HCT116 (cell line): Measurements from ENCODE around the gene DOK5. TPM values are rescaled to one million over a fixed set of nuclear protein-coding genes. Genes with fewer than 3 reads are reported as not detected.

Experiments
- ATAC-seq: fragments of 200-7000 bp; cut with Tn5 transposase; 2 replicates; pipeline ENCODE4 v1.9.1; 2020; ENCODE audit warnings: mild to moderate bottlenecking, moderate library complexity
- BruUV-seq: library from RNA; stranded (reverse); fragments of 400-500 nt; replicated peaks from 2 replicates; lab custom pipeline; 2021; lab: Mats Ljungman, UMichigan
- CTCF ChIA-PET: fragments of 300-600 bp; sonication (Branson Sonifier 250); formaldehyde crosslinking; loops from one replicate; lab custom pipeline; 2021; ENCODE audit warnings: antibody characterized with exemption; lab: Charles Lee
- POLR2A ChIA-PET: fragments of 300-600, 350-600 bp; sonication (Branson Sonifier 250); formaldehyde crosslinking; loops from one replicate; lab custom pipeline; 2021; ENCODE audit warnings: antibody characterized with exemption; lab: Charles Lee
- RAD21 ChIA-PET, 2 experiments: fragments of 300-600 bp; sonication (Branson Sonifier 250); formaldehyde crosslinking; loops; one replicate each; lab custom pipeline; 2023; ENCODE audit warnings: low total read pairs in 2 of 2; ENCODE audit not compliant: uncharacterized antibody in 2 of 2, unreplicated experiment in 2 of 2, low non-redundant PET in 1 of 2; lab: Charles Lee
- DNase-seq: peaks from one replicate; pipeline ENCODE4 v3.0.0-alpha.2; 2010; ENCODE audit warnings: low read depth, low spot score
- H2AFZ ChIP-seq: fragments of 200-600 bp; shearing (Covaris generic), sonication (generic); 2 replicates; pipeline ENCODE4 v1.6.1; 2017; ENCODE audit warnings: low read depth, mixed run types, mixed read lengths, antibody characterized with exemption, low read length; ENCODE audit not compliant: poor library complexity, severe bottlenecking
- H3K27ac ChIP-seq: 2 replicates; pipeline ENCODE4 v1.5.1; 2012; ENCODE audit warnings: low read depth, low read length
- H3K27me3 ChIP-seq: fragments of 200-600 bp; sonication (generic); 2 replicates; pipeline ENCODE4 v1.6.1; 2016; ENCODE audit warnings: mixed run types, low read length, mixed read lengths; ENCODE audit not compliant: insufficient read depth
- H3K36me3 ChIP-seq, 2 experiments: fragments of 200-500 bp in 1 of 2; fragments of 200-600 bp in 1 of 2; sonication (Bioruptor generic) in 1 of 2; sonication (generic) in 1 of 2; 2 replicates each; pipeline versions ENCODE4 v1.5.1 to v1.6.1; 2014 to 2016; ENCODE audit warnings: low read length in 2 of 2, inconsistent platforms in 1 of 2, mixed read lengths in 1 of 2, mixed run types in 1 of 2; ENCODE audit not compliant: insufficient read depth in 2 of 2, control insufficient read depth in 1 of 2
- H3K4me1 ChIP-seq, 2 experiments: fragments of 200-600 bp in 1 of 2; sonication (generic) in 1 of 2; 2 replicates each; pipeline versions ENCODE4 v1.5.1 to v1.6.1; 2012 to 2017; ENCODE audit warnings: low read length in 2 of 2, inconsistent platforms in 1 of 2, mild to moderate bottlenecking in 1 of 2, mixed read lengths in 1 of 2, mixed run types in 1 of 2, moderate library complexity in 1 of 2; ENCODE audit not compliant: insufficient read depth in 2 of 2, control insufficient read depth in 1 of 2
- H3K4me2 ChIP-seq: fragments of 200-600 bp; sonication (generic); 2 replicates; pipeline ENCODE4 v1.6.1; 2017; ENCODE audit warnings: mixed run types, low read length, mixed read lengths
- H3K4me3 ChIP-seq, 2 experiments: fragments of 200-600 bp in 1 of 2; sonication (generic) in 1 of 2; replicated peaks in 1 of 2; 2 replicates each; pipeline ENCODE4 v1.5.1; 2011 to 2016; ENCODE audit warnings: low read length in 2 of 2, control low read depth in 1 of 2, low read depth in 1 of 2, mild to moderate bottlenecking in 1 of 2, mixed read lengths in 1 of 2, mixed run types in 1 of 2
- H3K79me2 ChIP-seq: fragments of 200-600 bp; sonication (generic); 2 replicates; pipeline ENCODE4 v1.6.1; 2017; ENCODE audit warnings: mild to moderate bottlenecking, mixed run types, low read length, moderate library complexity, mixed read lengths; ENCODE audit not compliant: insufficient read depth
- H3K9ac ChIP-seq: fragments of 200-600 bp; sonication (generic); 2 replicates; pipeline ENCODE4 v1.6.1; 2016; ENCODE audit warnings: low read length, mixed read lengths
- H3K9me2 ChIP-seq: fragments of 200-600 bp; sonication (generic), shearing (Covaris generic); 2 replicates; pipeline ENCODE4 v1.6.1; 2017; ENCODE audit warnings: mixed run types, mild to moderate bottlenecking, moderate library complexity; ENCODE audit not compliant: insufficient read depth
- H3K9me3 ChIP-seq, 2 experiments: fragments of 200-500 bp in 1 of 2; fragments of 200-600 bp in 1 of 2; sonication (Bioruptor generic) in 1 of 2; sonication (generic) in 1 of 2; 2 replicates each; pipeline ENCODE4 v1.6.1; 2014 to 2017; ENCODE audit warnings: low read length in 2 of 2, mixed read lengths in 2 of 2, inconsistent platforms in 1 of 2, low read depth in 1 of 2, mild to moderate bottlenecking in 1 of 2, mixed run types in 1 of 2, moderate library complexity in 1 of 2; ENCODE audit not compliant: control insufficient read depth in 1 of 2, insufficient read depth in 1 of 2
- H4K20me1 ChIP-seq: fragments of 200-600 bp; sonication (generic), shearing (Covaris generic); 2 replicates; pipeline ENCODE4 v1.6.1; 2017; ENCODE audit warnings: mixed run types, mild to moderate bottlenecking, moderate library complexity; ENCODE audit not compliant: insufficient read depth
- CBX3 ChIP-seq: IDR thresholded peaks from 2 replicates; pipeline ENCODE4 v1.6.1; 2012; ENCODE audit warnings: low read depth
- ELF1 ChIP-seq: IDR thresholded peaks from 2 replicates; pipeline ENCODE4 v1.6.1; 2012; ENCODE audit warnings: low read depth, borderline replicate concordance
- EZH2phosphoT487 ChIP-seq: fragments of 200-600 bp; IDR thresholded peaks from 2 replicates; pipeline ENCODE4 v1.6.1; 2018; ENCODE audit warnings: antibody characterized with exemption, borderline replicate concordance
- POLR2A ChIP-seq: IDR thresholded peaks from 2 replicates; pipeline ENCODE4 v1.7.0; 2011; ENCODE audit warnings: borderline replicate concordance; ENCODE audit not compliant: insufficient read depth, insufficient read length; ENCODE audit errors: extremely low read depth
- POLR2AphosphoS5 ChIP-seq: IDR thresholded peaks from 2 replicates; pipeline ENCODE4 v1.6.1; 2011; ENCODE audit warnings: mild to moderate bottlenecking, low read depth, low read length, moderate library complexity
- RAD21 ChIP-seq: IDR thresholded peaks from 2 replicates; pipeline ENCODE4 v1.6.1; 2012; ENCODE audit warnings: low read depth, mild to moderate bottlenecking
- SIN3A ChIP-seq: IDR thresholded peaks from 2 replicates; pipeline ENCODE4 v1.6.1; 2012; ENCODE audit warnings: low read depth
- SRF ChIP-seq: IDR thresholded peaks from 2 replicates; pipeline ENCODE4 v1.6.1; 2012; ENCODE audit warnings: low read depth
- TCF7L2 ChIP-seq: IDR thresholded peaks from 2 replicates; pipeline ENCODE4 v1.7.0; 2011; ENCODE audit warnings: borderline replicate concordance, inconsistent platforms; ENCODE audit not compliant: insufficient read depth, insufficient read length; ENCODE audit errors: extremely low read depth
- ZFX ChIP-seq: fragments of 450-650 bp; IDR thresholded peaks from 2 replicates; pipeline ENCODE4 v1.6.1; 2017
- ZNF274 ChIP-seq: fragments of 200-500 bp; sonication (Bioruptor generic); IDR thresholded peaks from 2 replicates; pipeline ENCODE4 v1.6.1; 2014; ENCODE audit warnings: mild to moderate bottlenecking, low read depth, low read length, inconsistent platforms
- intact Hi-C: fragments of 100-400 bp; cut with micrococcal nuclease; formaldehyde crosslinking; loops from 2 replicates; pipeline ENCODE4 v1.10.0; 2022
- total RNA-seq: library from RNA; stranded (reverse); gene quantifications from one replicate; pipeline ENCODE4 v1.2.1, GENCODE V29; 2021; ENCODE audit not compliant: unreplicated experiment
- TF ChIP-seq, protein P1 (sequence below), 3 experiments: fragments of 200-600 bp in 1 of 3; sonication (generic) in 1 of 3; IDR thresholded peaks in 2 of 3; conservative IDR thresholded peaks in 1 of 3; 2 replicates each; pipeline ENCODE4 v1.5.1; 2012 to 2017; ENCODE audit warnings: low read depth in 2 of 3, low read length in 2 of 3, antibody characterized with exemption in 1 of 3, borderline replicate concordance in 1 of 3, control low read depth in 1 of 3, mild to moderate bottlenecking in 1 of 3, mixed read lengths in 1 of 3, mixed run types in 1 of 3, moderate library complexity in 1 of 3; ENCODE audit not compliant: insufficient read depth in 1 of 3
- TF ChIP-seq, protein P2 (sequence below): IDR thresholded peaks from 2 replicates; pipeline ENCODE4 v1.6.1; 2012
- TF ChIP-seq, protein P3 (sequence below): IDR thresholded peaks from 2 replicates; pipeline ENCODE4 v1.6.1; 2011; ENCODE audit warnings: mild to moderate bottlenecking, low read length, moderate library complexity; ENCODE audit not compliant: insufficient replicate concordance; ENCODE audit errors: extremely low read depth

DOK5 gene
- total RNA-seq, 1 experiment from 2014 or later: not detected

DNA sequence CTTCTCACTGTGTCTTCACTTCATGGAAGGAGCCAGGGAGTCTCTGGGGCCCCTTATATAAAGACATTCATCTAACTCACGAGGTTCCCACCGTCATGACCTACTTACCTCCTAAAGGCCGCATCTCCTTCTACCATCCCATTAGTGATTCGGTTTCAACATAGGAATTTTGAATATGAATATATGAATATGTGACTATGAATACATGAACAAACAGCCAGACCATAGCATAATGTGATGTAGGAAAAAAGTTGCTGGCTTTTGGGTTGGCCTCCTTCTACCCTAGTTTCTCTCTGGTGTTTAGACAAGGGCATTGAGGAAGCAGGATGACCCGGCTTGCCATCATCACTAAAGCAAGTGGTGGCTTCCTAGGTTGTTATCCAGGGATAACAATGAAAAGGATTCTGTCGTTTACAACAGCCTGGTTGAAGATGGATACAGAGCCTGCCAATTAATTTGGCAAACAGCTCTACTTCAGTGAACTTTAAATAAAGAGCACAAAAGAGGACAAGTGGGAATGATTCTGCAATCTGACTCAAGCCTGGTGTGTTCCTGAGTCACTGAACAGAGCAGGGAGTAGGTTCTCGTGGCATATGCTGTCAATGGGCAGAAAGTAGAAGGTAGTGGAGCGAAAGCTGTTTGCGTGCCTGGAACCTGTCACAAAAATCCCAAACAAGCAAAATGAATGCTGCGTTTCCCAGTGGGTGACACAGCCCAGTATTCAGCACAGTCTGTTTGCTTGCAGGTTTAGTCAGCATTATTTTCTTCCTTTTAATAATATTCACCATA is 44.0 kb upstream of the DOK5 start:
- H3K79me2 ChIP-seq: no peaks in the 10 kb centered on the region
- H3K9me2 ChIP-seq: no peaks in the 10 kb centered on the region
- H3K9me3 ChIP-seq: no peaks in the 10 kb centered on the region
- BruUV-seq: no TSS peak
- intact Hi-C loops: no loop called here
- no peaks in the 10 kb centered on the region for H4K20me1 ChIP-seq
- ATAC-seq (no peak), DNase-seq (no peak)
- no peak overlapping the region for H3K4me3 ChIP-seq
- H3K27ac ChIP-seq: no peak overlapping the region
- H2AFZ ChIP-seq: no peak overlapping the region
- TF ChIP-seq ELF1 (no peak), CBX3 (no peak), RAD21 (no peak), ZNF274 (no peak), POLR2A (no peak), SRF (no peak), SIN3A (no peak), TCF7L2 (no peak), POLR2AphosphoS5 (no peak), EZH2phosphoT487 (no peak), ZFX (no peak)
- TF ChIP-seq, protein P1, sequence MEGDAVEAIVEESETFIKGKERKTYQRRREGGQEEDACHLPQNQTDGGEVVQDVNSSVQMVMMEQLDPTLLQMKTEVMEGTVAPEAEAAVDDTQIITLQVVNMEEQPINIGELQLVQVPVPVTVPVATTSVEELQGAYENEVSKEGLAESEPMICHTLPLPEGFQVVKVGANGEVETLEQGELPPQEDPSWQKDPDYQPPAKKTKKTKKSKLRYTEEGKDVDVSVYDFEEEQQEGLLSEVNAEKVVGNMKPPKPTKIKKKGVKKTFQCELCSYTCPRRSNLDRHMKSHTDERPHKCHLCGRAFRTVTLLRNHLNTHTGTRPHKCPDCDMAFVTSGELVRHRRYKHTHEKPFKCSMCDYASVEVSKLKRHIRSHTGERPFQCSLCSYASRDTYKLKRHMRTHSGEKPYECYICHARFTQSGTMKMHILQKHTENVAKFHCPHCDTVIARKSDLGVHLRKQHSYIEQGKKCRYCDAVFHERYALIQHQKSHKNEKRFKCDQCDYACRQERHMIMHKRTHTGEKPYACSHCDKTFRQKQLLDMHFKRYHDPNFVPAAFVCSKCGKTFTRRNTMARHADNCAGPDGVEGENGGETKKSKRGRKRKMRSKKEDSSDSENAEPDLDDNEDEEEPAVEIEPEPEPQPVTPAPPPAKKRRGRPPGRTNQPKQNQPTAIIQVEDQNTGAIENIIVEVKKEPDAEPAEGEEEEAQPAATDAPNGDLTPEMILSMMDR (IDR thresholded peaks at IDR 0.05 in 2 of 3, conservative IDR thresholded peaks at IDR 0.05 in 1 of 3; ENCODE audit: borderline replicate concordance in 1 of 3, insufficient read depth in 1 of 3, low read depth in 2 of 3, low read length in 2 of 3): no peak
- TF ChIP-seq, protein P2, sequence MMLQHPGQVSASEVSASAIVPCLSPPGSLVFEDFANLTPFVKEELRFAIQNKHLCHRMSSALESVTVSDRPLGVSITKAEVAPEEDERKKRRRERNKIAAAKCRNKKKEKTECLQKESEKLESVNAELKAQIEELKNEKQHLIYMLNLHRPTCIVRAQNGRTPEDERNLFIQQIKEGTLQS: no peak
- TF ChIP-seq, protein P3, sequence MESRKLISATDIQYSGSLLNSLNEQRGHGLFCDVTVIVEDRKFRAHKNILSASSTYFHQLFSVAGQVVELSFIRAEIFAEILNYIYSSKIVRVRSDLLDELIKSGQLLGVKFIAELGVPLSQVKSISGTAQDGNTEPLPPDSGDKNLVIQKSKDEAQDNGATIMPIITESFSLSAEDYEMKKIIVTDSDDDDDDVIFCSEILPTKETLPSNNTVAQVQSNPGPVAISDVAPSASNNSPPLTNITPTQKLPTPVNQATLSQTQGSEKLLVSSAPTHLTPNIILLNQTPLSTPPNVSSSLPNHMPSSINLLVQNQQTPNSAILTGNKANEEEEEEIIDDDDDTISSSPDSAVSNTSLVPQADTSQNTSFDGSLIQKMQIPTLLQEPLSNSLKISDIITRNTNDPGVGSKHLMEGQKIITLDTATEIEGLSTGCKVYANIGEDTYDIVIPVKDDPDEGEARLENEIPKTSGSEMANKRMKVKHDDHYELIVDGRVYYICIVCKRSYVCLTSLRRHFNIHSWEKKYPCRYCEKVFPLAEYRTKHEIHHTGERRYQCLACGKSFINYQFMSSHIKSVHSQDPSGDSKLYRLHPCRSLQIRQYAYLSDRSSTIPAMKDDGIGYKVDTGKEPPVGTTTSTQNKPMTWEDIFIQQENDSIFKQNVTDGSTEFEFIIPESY: no peak
- H3K4me2 ChIP-seq: no peak overlapping the region
- CTCF ChIA-PET: no interaction called here
- H3K27me3 ChIP-seq: no peaks in the 10 kb centered on the region
- no peaks in the 10 kb centered on the region for H3K36me3 ChIP-seq
- H3K4me1 ChIP-seq: no peaks in the 10 kb centered on the region
- POLR2A ChIA-PET: no interaction called here
- RAD21 ChIA-PET: no interaction called here
- no peak overlapping the region for H3K9ac ChIP-seq
